ENCODE results near the gene PGAP3. TPM values are rescaled to one million over a fixed set of nuclear protein-coding genes. Genes with fewer than 3 reads are reported as not detected.

PGAP3 gene
- total RNA-seq, 1 experiment from 2014 or later, result 21.8 TPM

GRCh38 chr17:39643271-39643670 lies 44.6 kb downstream of the PGAP3 start:
- DNase-seq (ENCODE audit: low read depth, low spot score) (no peak), ATAC-seq (no peak; the same call in 1 of the 2 replicates)
- Histone ChIP-seq H3K36me3 (ENCODE audit: control insufficient read depth, insufficient read depth, low read length) (no peaks in the 10 kb centered on the region), H3K27ac (ENCODE audit: low read length) (no peak overlapping the region), H3K4me3 (ENCODE audit: low read depth in 2 of 2, low read length in 2 of 2) (no peak overlapping the region), H3K9me3 (ENCODE audit: control insufficient read depth, insufficient read depth, low read depth, low read length) (no peaks in the 10 kb centered on the region), H3K27me3 (ENCODE audit: control insufficient read depth, insufficient read depth, low read length) (no peaks in the 10 kb centered on the region), H3K4me1 (ENCODE audit: control insufficient read depth, insufficient read depth, low read length) (peaks cover 32% of the 10 kb centered on the region)
- TF ChIP-seq POLR2AphosphoS5 (IDR thresholded peaks at IDR 0.05; ENCODE audit: low read depth, low read length), result no peak
- TF ChIP-seq REST (IDR thresholded peaks at IDR 0.05; ENCODE audit: insufficient read depth in 1 of 2, low read depth in 2 of 2, low read length in 1 of 2), result no peak
- no peak for TF ChIP-seq TCF7L2 (IDR thresholded peaks at IDR 0.05; ENCODE audit: low read depth, low read length)
- TF ChIP-seq SIN3A (IDR thresholded peaks at IDR 0.05; ENCODE audit: borderline replicate concordance, insufficient read depth, low read depth, low read length), result no peak
- no peak for TF ChIP-seq CTCF (IDR thresholded peaks at IDR 0.05)
- POLR2A ChIA-PET, result no interaction called here
- intact Hi-C loops (cut with micrococcal nuclease; ENCODE audit: unreplicated experiment) (no loop called here), in situ Hi-C loops (cut with HindIII; ENCODE audit: low pct_unique_long_range_greater_than_20kb, low sequenced_read_pairs) (no loop called here)
- CTCF ChIA-PET, result no interaction called here
- no TSS peak for BruUV-seq (replicated peaks)

- no peak overlapping the region for H3K27ac ChIP-seq (ENCODE audit: low read length)
- H3K4me1 ChIP-seq (ENCODE audit: control insufficient read depth, insufficient read depth, low read length), result peaks cover 38% of the 10 kb centered on the region
- ATAC-seq (no peak), DNase-seq (ENCODE audit: low read depth, low spot score) (no peak)
- CTCF ChIA-PET, result no interaction called here
- no peak overlapping the region for H3K4me3 ChIP-seq (ENCODE audit: low read depth in 2 of 2, low read length in 2 of 2)
- BruUV-seq (replicated peaks), result no TSS peak
- no peaks in the 10 kb centered on the region for H3K9me3 ChIP-seq (ENCODE audit: control insufficient read depth, insufficient read depth, low read depth, low read length)
- H3K27me3 ChIP-seq (ENCODE audit: control insufficient read depth, insufficient read depth, low read length), result no peaks in the 10 kb centered on the region
- H3K36me3 ChIP-seq (ENCODE audit: control insufficient read depth, insufficient read depth, low read length), result peaks cover 3% of the 10 kb centered on the region; the same call in 1 of the 2 replicates
- in situ Hi-C loops (cut with HindIII; ENCODE audit: low pct_unique_long_range_greater_than_20kb, low sequenced_read_pairs) (no loop called here), intact Hi-C loops (cut with micrococcal nuclease; ENCODE audit: unreplicated experiment) (no loop called here)
- TF ChIP-seq POLR2AphosphoS5 (IDR thresholded peaks at IDR 0.05; ENCODE audit: low read depth, low read length) (no peak), REST (IDR thresholded peaks at IDR 0.05; ENCODE audit: insufficient read depth in 1 of 2, low read depth in 2 of 2, low read length in 1 of 2) (no peak), CTCF (IDR thresholded peaks at IDR 0.05) (no peak), SIN3A (IDR thresholded peaks at IDR 0.05; ENCODE audit: borderline replicate concordance, insufficient read depth, low read depth, low read length) (no peak), TCF7L2 (IDR thresholded peaks at IDR 0.05; ENCODE audit: low read depth, low read length) (no peak)
- POLR2A ChIA-PET, result no interaction called here
Observed at GRCh38 chr17:39642291-39643074, 45.4 kb downstream of the PGAP3 start.
